GM23338 (cell line): Measurements from ENCODE around the gene MATN1.

ENCODE experiments used
- CREB1 ChIP-seq: fragments of 250-450 bp; sonication (Bioruptor Pico); IDR thresholded peaks from 2 replicates; pipeline ENCODE4 v1.5.0; 2020; ENCODE audit warnings: low read depth, mild to moderate bottlenecking, moderate library complexity
- CTCF ChIP-seq, 2 experiments: fragments of 200-600 bp in 1 of 2; sonication (generic) in 1 of 2; conservative IDR thresholded peaks; 2 replicates each; pipeline versions ENCODE4 v1.5.1 to v1.6.1; 2016 to 2017; ENCODE audit warnings: antibody characterized with exemption in 2 of 2, low read depth in 2 of 2, mild to moderate bottlenecking in 2 of 2, moderate library complexity in 1 of 2
- ETS1 ChIP-seq: IDR thresholded peaks from 2 replicates; pipeline ENCODE4 v1.6.1; 2016; ENCODE audit warnings: antibody characterized with exemption
- EZH2 ChIP-seq: fragments of 200-600 bp; sonication (generic); IDR thresholded peaks from one replicate; pipeline ENCODE4 v1.8.0; 2017; ENCODE audit warnings: antibody characterized with exemption, mild to moderate bottlenecking, low read depth; ENCODE audit not compliant: unreplicated experiment
- EZH2phosphoT487 ChIP-seq: fragments of 200-600 bp; sonication (generic); IDR thresholded peaks from one replicate; pipeline ENCODE4 v1.8.1; 2018; ENCODE audit warnings: antibody characterized with exemption; ENCODE audit not compliant: unreplicated experiment
- JUNB ChIP-seq: IDR thresholded peaks from one replicate; pipeline ENCODE4 v1.6.1; 2016; ENCODE audit warnings: antibody characterized with exemption; ENCODE audit not compliant: unreplicated experiment
- NANOG ChIP-seq: IDR thresholded peaks from 2 replicates; pipeline ENCODE4 v1.6.1; 2016; ENCODE audit warnings: antibody characterized with exemption, borderline replicate concordance
- POLR2AphosphoS5 ChIP-seq: IDR thresholded peaks from 2 replicates; pipeline ENCODE4 v1.6.1; 2016; ENCODE audit warnings: antibody characterized with exemption, low read depth
- REST ChIP-seq: IDR thresholded peaks from one replicate; pipeline ENCODE4 v1.6.1; 2018; ENCODE audit warnings: antibody characterized with exemption; ENCODE audit not compliant: unreplicated experiment
- STAT1 ChIP-seq: IDR thresholded peaks from one replicate; pipeline ENCODE4 v1.6.1; 2016; ENCODE audit warnings: antibody characterized with exemption; ENCODE audit not compliant: unreplicated experiment
- ZNF114 ChIP-seq: fragments of 250-450 bp; sonication (Bioruptor Pico); IDR thresholded peaks from 2 replicates; pipeline ENCODE4 v1.5.0; 2020; ENCODE audit warnings: mild to moderate bottlenecking, moderate library complexity
- ZNF331 ChIP-seq: fragments of 250-450 bp; sonication (Bioruptor Pico); IDR thresholded peaks from 2 replicates; pipeline ENCODE4 v1.5.0; 2020; ENCODE audit warnings: low read depth, mild to moderate bottlenecking, moderate library complexity
- ZNF462 ChIP-seq: fragments of 250-450 bp; sonication (Bioruptor Pico); IDR thresholded peaks from 2 replicates; pipeline ENCODE4 v1.5.0; 2020; ENCODE audit warnings: mild to moderate bottlenecking, moderate library complexity

GRCh38 chr1:30729901-30730300, 6.5 kb upstream of the MATN1 start:
- TF ChIP-seq CTCF (conservative IDR thresholded peaks at IDR 0.05; ENCODE audit: low read depth in 2 of 2) (no peak), REST (no peak), EZH2 (no peak), POLR2AphosphoS5 (no peak), EZH2phosphoT487 (no peak), CREB1 (CRISPR knock-in tag) (no peak), ETS1 (no peak), ZNF462 (CRISPR knock-in tag) (no peak), JUNB (no peak), NANOG (no peak), ZNF331 (no peak), ZNF114 (CRISPR knock-in tag) (no peak), STAT1 (no peak)
